Cardiac septum (tissue), 1 donor: Measurements from ENCODE around the gene PET100. TPM values are rescaled to one million over a fixed set of nuclear protein-coding genes. Genes with fewer than 3 reads are reported as not detected.
A peak's percentile ranks its signal among the peaks of the same experiment; 100 is the strongest.

Experiments used
- DNase-seq: peaks from one replicate; pipeline ENCODE4 v3.0.0-alpha.2; 2020; ENCODE audit warnings: low spot score
- intact Hi-C: fragments of 100-400 bp; cut with DNase I; formaldehyde crosslinking; loops from one replicate; pipeline ENCODE4 v1.14.0; 2022
- total RNA-seq: library from RNA; stranded (reverse); fragmentation: NEBNext Ultra II Directional; extraction: Animal tissue kit (Norgen Biotek cat#: 25700); gene quantifications from one replicate; pipeline ENCODE4 v1.2.1, GENCODE V29; 2021
- donor health status: DM: no; HTN: no; CAD: no.

Gene PET100
- total RNA-seq, 1 donor from 2014 or later, result 130 TPM

DNA sequence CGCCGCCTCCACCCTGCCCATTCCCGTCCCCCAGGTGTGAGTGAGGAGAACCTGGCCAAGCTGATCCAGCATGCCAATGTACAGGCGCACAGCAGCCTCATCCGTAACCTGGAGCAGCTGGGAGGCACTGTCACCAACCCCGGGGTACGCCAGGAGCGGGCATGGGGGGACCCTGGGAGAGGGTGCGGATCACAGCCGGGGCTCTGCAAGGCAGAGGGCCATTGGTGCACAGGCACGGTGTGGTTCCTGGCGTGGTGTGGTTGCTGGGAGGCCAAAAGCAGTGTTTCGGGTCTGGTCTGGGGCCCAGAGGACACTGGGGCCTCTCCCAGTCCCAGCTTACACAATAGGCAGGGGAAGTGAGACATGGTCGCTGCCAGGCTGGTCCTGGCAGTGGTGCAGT lies 15.6 kb downstream of the PET100 start:
- intact Hi-C loops, result no loop called here

DNA sequence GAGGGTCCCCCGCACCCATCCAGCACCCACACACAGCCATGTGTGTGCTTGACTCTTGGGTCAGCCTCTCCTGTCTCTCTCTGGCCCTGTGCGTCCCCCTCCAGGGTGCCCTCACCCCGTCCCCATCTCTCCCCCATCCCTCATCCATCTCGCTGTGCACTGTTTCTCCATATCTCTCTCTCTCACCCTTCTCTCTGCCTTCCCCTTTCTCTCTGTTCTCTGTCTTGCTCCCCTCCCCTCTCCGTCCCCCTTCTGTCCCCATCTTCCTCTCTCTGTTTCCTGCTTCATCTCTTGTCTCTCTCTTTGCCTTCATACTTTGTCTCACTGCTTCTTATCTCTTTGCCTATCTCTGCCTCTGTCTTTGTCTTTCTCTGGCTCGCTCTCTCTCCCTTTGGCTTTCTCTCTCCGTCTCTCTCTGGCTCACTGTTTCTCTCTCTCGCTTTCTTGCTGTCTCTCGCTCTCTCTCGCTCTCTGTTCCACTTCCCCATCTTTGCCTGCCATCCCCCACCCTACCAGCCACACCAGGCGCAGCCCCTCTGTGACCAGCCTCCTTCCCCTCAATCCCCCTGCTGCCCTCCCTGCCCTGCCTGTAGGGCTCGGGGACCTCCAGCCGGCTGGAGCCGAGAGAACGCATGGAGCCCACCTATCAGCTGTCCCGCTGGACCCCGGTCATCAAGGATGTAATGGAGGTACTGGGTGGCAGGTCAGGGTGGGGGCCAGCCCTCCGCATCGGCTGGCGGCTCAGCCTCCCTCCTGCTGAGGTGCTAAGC lies 16.2 kb downstream of the PET100 start:
- intact Hi-C loops, result no loop called here
- DNase-seq, result no peak

More for the DNA sequence above, 15.6 kb downstream of the PET100 start:
- no peak for DNase-seq

DNA sequence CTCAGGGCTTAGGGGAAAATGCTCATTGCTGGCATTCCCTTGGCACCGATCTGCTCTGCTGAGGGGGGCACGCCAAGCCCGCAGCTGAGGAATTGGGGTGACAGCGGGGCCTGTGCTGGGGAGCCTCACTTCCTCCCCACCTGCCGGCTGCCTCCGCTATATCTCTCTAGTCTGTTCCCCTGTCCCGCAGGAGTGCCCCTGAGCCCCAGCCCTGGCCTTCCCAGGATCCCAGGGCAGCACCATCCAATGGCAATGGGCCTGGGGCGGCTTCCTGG lies 16.8 kb downstream of the PET100 start:
- no peak for DNase-seq
- intact Hi-C loops, result no loop called here

DNA sequence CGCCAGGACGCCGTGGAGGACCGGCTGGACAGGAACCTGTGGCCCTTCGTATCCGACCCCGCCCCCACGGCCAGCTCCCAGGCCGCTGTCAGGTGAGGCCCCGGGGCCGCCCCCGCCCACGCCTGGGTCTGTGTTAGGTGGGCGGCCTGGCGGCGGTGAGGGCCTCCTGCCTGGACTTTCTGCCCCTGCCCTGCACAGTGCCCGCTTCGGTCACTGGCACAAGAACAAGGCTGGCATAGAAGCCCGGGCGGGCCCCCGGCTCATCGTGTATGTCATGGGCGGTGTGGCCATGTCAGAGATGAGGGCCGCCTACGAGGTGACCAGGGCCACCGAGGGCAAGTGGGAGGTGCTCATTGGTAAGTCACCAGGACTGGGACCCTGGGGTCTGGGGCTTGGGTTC lies 17.6 kb downstream of the PET100 start:
- intact Hi-C loops, result no loop called here
- DNase-seq, result no peak

DNA sequence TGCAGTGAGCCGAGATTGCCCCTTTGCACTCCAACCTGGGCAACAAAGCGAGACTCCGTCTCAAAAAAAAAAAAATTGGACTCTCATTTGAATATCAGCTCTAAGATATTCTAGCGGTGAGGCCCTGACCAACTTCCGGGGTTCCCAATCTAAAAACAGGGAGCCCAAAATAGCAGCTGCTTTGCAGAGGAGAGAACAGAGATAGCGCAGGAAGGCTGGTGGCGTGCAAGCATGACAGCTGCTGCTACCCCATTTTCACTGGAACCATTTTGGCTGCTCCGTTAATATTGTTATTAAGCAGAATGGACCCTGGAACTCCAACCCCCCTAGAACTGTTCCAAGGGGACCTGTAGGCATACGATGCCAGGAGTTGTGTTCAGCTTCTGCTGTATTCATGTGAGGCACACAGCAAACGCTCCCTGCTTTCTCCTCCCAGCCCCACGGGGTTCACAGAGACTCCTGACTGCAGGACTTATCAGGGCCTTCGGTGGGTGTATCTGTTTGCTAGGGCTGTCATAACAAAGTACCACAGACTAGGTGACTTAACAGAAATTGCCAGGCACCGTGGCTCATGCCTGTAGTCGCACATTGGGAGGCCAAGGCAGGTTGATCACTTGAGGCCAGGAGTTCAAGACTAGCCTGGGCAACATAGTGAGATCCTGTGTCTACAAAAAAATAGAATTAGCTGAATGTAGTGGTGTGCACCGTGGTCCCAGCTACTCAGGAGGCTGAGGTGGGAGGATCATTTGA lies 18.8 kb downstream of the PET100 start:
- DNase-seq, result no peak
- intact Hi-C loops, result no loop called here

DNA sequence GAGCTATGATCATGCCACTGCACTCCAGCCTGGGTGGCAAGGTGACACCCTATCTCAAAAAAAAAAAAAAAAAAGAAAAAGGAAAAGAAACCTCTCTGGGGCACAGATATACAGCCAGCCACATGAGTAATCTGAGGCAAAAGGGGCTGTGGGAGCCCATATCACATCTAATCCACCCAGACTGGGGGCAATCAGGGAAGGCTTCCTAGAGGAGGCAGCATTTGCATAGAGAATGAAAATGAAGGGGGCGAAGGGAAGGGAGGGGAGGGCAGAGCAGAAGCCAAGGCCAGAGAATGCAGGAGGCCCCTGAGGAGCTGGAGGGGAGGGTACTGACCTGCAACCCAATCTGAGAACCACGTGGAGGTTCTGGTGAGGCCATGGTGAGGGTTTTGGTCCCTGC lies 20.6 kb downstream of the PET100 start:
- DNase-seq, result no peak
- intact Hi-C loops, result loop anchor here (5.0 kb wide), 1 partner anchor 147 kb away; no protein-coding TSS in a partner anchor

DNA sequence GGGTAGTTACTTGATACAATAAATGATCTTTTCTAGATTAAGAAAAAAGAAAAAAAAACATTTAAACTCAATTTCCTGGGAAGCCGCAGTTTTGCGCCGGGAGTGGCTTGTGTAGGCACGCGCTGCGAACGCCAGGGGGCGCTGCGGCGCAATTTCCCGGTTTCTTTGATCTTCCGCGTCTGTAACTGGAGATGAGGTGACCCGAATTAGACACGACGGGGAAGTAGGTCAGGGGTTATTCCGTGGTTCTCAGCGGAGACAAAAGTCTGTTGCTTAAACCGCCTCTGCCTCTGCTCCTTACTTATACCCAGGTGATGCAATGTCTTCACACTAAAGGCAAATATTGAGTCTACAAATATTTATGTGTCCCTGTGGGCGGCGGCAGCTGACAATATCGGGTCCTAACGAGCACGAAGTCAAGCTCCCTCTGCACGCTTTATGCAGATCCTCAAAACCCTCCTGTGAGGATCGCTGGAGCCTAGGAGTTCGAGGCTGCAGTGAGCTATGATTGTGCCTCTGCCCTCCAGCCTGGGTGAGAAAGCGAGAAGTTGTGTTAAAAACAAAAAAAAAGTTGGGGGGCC lies 22.6 kb downstream of the PET100 start:
- peak; percentile 95 for DNase-seq
- intact Hi-C loops, result loop anchor here (2.0 to 5.0 kb wide), 2 partner anchors 29 to 145 kb away; partner anchors contain the start of gene TRAPPC5

DNA sequence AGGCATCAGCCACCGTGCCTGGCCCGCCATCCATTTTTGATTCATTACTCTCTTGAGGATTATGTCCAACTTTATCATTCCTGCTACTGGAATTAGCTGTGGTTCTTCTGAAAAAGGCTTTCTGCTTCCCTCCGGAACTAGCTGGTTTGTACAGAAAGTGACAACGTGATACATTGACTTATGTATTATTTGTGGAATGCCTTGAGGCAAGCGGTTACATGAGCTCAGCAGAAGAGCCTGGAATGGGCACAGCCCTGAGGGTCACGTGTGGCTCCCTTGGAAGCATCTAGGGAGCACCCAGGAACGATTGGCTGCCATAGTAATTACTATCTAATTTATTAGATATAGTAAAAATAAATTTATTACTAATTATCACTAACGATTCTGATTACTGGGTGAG lies 24.8 kb downstream of the PET100 start:
- no peak for DNase-seq
- intact Hi-C loops, result loop anchor here (5.0 kb wide), 1 partner anchor 143 kb away; no protein-coding TSS in a partner anchor

DNA sequence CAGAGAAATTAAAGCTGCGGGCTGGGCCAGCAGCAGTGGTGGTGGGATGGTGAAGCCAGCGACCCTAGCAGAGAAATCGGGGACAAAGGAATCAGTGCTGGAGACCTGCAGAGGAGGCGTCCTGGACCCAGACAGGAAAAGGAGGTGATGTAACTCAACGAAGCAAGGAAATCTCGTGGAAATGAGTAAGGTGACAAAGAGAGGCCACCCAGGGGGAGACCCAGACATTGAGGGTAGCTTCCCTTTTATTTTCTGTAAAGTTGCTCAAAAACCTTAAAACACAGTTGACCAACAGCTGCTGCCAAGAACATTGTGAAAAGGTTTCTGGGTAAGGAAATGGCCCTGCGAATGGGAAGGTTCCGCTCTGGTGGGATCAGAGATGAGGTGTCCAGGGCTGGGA lies 26.0 kb downstream of the PET100 start:
- no peak for DNase-seq
- intact Hi-C loops, result no loop called here

DNA sequence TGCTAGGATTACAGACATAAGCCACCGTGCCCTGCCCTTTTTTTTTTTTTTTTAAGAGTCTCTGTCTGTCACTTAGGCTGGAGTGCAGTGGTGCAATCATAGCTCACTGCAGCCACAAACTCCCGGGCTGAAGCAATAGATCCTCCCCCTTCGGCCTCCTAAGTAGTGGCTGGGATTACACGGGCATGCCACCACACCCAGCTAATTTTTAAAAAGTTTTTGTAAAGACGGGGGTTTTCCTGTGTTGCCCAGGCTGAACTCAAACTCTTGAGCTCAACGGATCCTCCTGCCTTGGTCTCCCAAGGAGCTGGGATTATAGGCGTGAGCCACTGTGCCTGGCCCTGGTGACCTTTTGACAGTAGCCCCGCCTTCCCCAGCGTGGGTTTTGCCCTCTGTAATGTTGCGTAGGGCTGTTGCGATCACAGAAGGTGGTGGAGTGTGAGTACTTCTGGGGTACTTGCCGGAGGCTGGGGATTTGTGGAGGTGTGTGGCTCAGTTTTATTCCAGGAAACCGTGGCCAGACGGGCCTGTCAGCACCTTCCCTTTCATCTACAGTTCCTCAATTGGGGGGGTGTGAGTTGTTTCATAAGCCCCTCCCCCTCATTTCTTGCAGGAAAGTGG lies 27.6 kb downstream of the PET100 start:
- intact Hi-C loops, result no loop called here
- DNase-seq, result no peak

DNA sequence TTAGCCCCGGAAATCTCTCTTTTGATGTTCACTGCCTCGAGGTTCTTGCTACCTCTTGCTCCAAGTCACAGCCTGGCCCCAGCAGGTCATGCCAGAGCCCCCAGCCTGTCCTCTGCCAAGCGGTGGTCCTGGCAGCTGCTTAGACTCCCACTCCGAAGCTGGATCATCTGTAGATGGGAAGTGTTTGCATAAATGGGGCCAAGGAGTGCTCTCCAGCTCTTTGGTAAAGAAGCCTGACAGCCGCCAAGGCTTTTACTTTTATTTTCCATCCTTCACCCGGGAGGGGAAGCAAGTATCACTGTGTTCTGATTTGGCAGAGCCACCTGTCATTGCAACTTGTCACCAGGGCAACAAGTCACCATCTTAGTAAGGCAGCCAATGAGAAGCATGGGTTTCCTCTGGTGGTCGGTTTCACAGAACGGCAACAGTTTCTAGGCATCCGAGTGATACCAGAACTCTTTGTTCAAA lies 28.7 kb downstream of the PET100 start:
- no peak for DNase-seq
- intact Hi-C loops, result no loop called here

DNA sequence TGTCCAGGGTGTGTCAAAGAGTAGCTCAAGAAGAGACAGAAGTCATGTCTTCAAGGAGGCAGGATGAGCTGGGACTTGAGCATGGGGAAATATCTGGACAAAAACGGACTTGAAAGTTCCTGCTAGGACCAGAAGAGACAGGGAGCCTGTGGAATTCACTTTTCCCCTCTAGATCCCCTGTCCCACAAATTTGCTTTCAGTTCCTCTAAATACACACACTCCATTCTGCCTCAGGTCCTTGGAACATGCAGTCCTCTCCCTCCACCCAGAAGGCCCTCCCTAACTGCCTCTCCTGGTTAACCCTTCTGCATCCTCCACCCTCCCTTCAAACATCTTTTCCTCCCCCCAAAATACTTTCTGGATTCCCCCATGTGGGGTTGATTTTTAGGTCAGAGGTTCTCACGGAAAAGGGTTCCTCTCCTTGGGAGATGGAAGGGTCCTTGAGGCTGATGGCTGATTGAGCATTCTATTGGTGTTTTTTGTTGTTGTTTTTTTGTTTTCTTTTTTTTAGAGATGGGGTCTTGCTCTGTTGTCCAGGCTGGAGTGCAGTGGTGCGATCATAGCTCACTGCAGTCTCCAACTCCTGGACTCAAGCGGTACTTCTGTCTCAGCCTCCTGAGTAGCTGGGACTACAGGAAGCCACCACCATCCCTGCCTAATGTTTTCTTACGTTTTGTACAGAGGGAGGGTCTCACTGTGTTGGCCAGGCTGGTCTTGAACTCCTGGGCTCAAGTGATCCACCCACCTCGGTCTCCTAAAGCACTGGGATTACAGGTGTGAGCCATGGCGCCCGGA lies 32.3 kb downstream of the PET100 start:
- intact Hi-C loops, result no loop called here
- no peak for DNase-seq

DNA sequence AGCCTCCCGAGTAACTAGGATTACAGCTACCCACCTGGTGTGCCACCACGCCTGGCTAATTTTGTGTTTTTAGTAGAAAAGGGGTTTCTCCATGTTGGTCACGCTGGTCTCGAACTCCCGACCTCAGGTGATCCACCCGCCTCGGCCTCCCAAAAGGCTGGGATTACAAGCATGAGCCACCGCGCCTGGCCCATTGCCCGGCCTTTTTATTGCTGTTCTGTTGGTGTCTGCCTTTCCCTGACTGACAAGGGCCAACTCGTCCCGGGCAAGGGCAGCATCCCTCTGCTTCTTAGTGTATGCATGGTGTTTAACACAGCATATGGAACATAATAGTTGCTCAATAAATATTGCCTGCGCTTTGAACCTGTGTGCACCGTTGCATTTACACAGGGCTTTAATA lies 33.1 kb downstream of the PET100 start:
- no peak for DNase-seq
- intact Hi-C loops, result no loop called here

DNA sequence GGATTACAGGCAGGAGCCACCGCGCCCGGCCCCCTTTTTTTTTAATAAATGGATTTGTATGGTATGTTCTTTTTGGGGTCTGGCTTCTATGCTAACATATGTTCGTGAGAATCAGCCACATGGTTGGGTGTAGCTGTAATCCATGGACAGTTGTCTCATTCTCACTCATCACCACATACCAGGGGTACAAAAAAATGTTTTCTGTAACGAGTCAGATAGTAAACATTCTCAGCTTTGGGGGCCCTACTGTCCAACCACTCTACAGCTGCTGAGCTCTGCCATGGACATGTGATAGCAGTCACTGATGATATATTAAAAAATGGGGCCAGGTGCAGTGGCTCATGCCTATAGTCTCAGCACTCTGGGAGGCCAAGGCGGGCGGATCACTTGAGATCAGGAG lies 34.1 kb downstream of the PET100 start:
- intact Hi-C loops, result no loop called here
- DNase-seq, result no peak

DNA sequence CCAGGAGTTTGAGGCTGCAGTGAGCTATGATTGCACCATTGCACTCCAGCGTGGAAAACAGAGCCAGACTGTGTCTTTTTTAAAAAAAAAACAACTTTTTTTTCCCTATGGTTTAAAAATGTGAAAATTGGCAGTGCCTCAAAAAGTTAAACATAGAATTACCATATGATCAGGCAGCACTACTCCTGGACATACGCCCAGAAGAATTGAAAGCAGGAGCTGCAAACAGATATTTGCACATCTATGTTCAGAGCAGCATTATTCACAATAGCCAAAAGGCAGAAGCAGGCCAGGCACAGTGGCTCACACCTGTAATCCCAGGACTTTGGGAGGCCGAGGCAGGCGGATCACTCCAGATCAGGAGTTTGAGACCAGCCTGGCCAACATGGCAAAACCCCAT lies 35.5 kb downstream of the PET100 start:
- intact Hi-C loops, result no loop called here

DNA sequence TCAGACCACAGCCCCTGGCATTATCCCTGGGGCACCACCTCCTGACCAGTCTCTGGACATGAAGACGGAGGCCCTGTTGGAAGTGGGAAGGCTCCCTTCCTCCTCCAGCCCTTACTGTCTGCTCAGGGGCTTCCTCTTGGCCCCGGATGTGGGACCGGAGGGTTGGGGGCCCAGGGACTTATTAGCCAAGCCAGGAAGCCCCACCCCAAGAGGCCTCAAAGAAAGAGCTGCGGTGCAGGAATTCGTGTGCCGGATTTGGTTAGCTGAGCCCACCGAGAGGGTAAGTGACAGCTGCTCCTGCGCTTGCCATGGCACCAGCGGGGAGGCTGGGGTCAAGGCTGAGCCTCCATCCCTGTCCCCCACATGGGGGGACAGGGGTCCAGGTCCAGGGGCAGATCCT lies 39.2 kb downstream of the PET100 start, which contains the start of gene RETN:
TSS of gene RETN (plus strand) at position 208 of the 400 bp plus-strand sequence. CDS start 278 bp downstream, outside the sequence.
- intact Hi-C loops, result no loop called here
- DNase-seq, result no peak

More for the DNA sequence above, 35.5 kb downstream of the PET100 start:
- DNase-seq, result no peak

DNA sequence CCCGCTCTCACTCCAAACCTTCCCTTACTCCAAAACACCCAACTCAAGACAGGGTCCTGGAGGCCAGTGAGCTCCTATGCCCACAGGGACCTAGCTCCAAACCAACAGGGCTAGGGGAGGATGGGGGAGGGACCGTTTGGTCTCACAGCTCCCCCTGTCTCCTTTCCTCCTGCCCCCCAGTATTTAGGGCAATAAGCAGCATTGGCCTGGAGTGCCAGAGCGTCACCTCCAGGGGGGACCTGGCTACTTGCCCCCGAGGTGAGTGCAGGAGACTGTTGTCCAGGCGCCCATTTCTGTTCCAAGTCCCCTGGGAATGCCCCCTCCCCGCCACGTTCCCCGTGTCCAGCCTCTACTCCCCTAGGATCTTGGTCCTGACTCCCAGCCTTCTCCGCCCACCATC lies 40.0 kb downstream of the PET100 start:
- DNase-seq, result no peak
- intact Hi-C loops, result no loop called here

DNA sequence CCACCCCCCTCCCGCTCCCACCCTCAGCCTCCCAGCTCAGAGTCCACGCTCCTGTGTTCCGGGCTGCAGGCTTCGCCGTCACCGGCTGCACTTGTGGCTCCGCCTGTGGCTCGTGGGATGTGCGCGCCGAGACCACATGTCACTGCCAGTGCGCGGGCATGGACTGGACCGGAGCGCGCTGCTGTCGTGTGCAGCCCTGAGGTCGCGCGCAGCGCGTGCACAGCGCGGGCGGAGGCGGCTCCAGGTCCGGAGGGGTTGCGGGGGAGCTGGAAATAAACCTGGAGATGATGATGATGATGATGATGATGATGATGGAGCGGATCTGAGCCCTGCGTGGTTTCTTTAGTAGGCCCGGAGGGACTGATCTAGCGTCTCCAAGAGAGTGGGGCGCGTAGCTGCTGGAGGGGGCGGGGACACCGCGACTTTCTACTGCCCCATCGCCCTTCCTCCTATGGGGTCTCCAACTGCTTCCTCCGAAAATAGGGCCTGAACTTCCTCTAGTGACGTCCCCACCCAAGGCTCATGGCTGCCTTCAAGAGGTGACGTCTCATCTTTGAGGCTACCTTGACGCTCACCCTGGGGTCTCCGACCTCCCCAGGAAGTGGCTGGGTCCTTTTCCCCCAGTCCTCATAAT lies 40.7 kb downstream of the PET100 start:
- DNase-seq, result peak; percentile 82
- intact Hi-C loops, result no loop called here

DNA sequence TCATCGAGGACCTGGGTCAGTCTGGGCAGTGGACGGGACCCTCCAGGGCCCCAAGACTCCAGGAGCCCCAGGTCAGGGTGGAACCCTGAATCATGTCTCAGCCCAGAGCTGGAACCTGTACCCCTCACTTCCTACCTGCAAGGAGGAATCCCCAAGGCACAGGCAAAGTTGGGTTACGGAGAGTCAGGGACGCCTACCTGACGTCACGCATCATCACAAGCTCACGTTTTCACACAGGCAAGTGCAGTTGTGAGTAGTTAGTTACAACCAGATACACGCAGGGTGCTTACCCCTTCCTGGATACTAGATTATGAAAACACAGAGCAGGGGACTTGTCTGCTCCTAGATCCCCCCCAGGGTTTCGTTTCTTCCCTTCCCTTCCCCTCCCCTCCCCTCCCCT lies 41.2 kb downstream of the PET100 start:
- intact Hi-C loops, result no loop called here
- DNase-seq, result no peak
